WERI-Rb-1 (cell line): ENCODE measurements around the gene ATXN1.

Experiments used
- DNase-seq: peaks from one replicate; pipeline ENCODE4 v3.0.0-alpha.2; 2020
- H3K27ac ChIP-seq: fragments of 250-450 bp; sonication (Bioruptor Pico); 2 replicates; pipeline ENCODE4 v1.5.1; 2020; ENCODE audit warnings: mild to moderate bottlenecking, moderate library complexity
- H3K27me3 ChIP-seq: fragments of 250-450 bp; sonication (Bioruptor Pico); 2 replicates; pipeline ENCODE4 v1.5.1; 2021; ENCODE audit warnings: mild to moderate bottlenecking, low read depth, moderate library complexity; ENCODE audit not compliant: insufficient read depth, severe bottlenecking
- H3K36me3 ChIP-seq: fragments of 250-450 bp; sonication (Bioruptor Pico); 2 replicates; pipeline ENCODE4 v1.5.1; 2020; ENCODE audit warnings: mild to moderate bottlenecking, moderate library complexity
- H3K4me3 ChIP-seq: 2 replicates; pipeline ENCODE4 v1.5.1; 2011; ENCODE audit warnings: low read depth, mild to moderate bottlenecking, control low read depth, low read length
- H3K9me3 ChIP-seq: fragments of 250-450 bp; sonication (Bioruptor Pico); 2 replicates; pipeline ENCODE4 v1.5.1; 2021; ENCODE audit warnings: mild to moderate bottlenecking, moderate library complexity; ENCODE audit not compliant: severe bottlenecking
- TF ChIP-seq, protein P1 (sequence below): IDR thresholded peaks from 2 replicates; pipeline ENCODE4 v1.5.1; 2011; ENCODE audit warnings: low read depth, mild to moderate bottlenecking, control low read depth, inconsistent platforms, low read length

Gene ATXN1

DNA sequence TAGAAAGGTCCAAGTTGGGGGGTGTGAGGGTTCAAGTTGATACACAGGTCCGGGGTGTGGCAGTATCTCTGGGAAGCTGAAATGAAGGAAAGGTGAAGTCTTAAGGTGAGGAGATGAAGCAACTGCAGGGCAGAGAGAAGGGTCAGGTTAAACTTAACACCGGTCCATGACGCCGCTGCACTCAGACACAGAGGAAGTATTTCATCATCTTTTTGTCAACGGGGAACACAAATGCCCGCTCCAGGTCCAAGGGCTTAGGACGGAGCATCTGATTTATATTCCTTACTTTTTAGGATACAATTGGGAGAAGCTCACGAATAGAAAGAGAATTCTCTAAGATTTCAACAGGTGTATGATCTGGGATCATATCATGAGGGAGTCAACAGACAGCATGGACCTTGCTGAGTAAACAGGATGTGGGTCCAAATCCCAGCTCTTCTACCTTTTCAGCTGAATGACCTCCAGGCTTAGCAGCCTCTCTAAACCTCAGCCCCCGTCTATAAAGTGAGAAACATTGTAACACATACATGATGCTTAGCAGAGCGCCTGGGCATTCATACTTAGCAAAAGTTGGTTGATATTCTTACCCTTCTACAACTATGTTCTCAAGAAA, 197.5 kb downstream of the ATXN1 start:
- TF ChIP-seq, protein P1, sequence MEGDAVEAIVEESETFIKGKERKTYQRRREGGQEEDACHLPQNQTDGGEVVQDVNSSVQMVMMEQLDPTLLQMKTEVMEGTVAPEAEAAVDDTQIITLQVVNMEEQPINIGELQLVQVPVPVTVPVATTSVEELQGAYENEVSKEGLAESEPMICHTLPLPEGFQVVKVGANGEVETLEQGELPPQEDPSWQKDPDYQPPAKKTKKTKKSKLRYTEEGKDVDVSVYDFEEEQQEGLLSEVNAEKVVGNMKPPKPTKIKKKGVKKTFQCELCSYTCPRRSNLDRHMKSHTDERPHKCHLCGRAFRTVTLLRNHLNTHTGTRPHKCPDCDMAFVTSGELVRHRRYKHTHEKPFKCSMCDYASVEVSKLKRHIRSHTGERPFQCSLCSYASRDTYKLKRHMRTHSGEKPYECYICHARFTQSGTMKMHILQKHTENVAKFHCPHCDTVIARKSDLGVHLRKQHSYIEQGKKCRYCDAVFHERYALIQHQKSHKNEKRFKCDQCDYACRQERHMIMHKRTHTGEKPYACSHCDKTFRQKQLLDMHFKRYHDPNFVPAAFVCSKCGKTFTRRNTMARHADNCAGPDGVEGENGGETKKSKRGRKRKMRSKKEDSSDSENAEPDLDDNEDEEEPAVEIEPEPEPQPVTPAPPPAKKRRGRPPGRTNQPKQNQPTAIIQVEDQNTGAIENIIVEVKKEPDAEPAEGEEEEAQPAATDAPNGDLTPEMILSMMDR, result no peak
- H3K9me3 ChIP-seq, result no peaks in the 10 kb centered on the region
- H3K27ac ChIP-seq, result no peak overlapping the region
- H3K4me3 ChIP-seq, result no peak overlapping the region
- peaks cover 17% of the 10 kb centered on the region for H3K27me3 ChIP-seq
- DNase-seq, result no peak
- no peaks in the 10 kb centered on the region for H3K36me3 ChIP-seq

DNA sequence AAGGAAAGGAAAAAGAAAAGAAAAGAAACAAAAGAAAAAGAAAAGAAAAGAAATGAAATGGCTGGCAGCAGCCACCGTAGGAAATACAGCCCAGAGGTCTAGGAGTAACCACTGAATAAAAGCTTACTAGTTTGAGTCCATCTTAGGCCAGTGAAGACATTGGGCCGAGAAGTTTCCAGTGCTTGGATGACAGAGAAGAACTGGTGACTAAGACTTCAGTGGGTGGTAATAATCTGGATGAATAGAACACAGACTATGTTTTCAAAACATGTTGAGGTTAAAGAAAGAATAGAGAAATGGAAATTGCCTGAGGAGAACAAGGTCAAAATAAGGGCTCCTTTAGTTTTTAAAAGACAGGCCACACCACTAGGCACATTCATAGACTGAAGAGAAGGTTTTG, 198.8 kb downstream of the ATXN1 start:
- Histone ChIP-seq H3K27ac (no peak overlapping the region), H3K9me3 (no peaks in the 10 kb centered on the region), H3K36me3 (no peaks in the 10 kb centered on the region), H3K4me3 (no peak overlapping the region), H3K27me3 (peaks cover 8% of the 10 kb centered on the region)
- TF ChIP-seq, protein P1, result no peak
- DNase-seq, result no peak

DNA sequence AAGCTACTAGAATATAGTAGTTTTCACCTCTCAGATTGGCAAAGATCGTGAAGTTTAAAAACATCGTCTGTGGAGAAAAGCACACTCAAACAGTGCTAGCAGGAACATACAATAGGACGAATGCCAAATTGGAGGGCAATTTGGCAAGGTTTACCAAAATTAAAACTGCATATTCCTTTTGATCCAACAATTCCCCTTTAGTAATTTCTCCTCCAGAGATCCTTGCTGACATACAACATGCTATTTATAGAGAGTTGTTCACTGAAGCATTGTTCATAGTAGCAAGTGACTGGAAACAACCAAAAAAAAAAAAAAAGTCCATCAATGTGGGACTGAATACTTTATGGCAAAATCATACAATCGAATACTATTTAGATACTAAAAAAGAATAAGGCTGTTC, 202.2 kb downstream of the ATXN1 start:
- no peaks in the 10 kb centered on the region for H3K9me3 ChIP-seq
- DNase-seq, result no peak
- TF ChIP-seq, protein P1, result no peak
- H3K27ac ChIP-seq, result no peak overlapping the region
- no peaks in the 10 kb centered on the region for H3K36me3 ChIP-seq
- peaks cover 2% of the 10 kb centered on the region for H3K27me3 ChIP-seq
- no peak overlapping the region for H3K4me3 ChIP-seq

DNA sequence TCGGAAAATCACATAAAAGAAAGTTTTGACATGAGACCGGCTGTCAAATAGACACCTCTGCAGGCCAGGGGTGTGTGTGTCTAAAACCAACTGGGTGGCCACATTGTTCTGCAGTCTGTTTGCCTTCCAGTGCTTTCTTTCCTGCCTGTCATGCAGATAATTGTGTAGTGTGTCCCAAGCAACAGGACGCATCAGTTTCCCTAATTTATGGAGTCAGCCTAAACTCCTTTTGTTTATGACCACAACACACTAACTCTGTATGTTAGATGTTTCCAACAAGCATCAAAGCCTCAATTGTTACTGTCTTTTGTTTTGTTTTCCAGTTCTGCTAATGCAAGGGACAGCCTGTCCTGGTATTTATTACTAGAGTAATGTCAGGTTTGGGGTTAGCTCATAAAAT, 205.7 kb downstream of the ATXN1 start:
- H3K4me3 ChIP-seq, result no peak overlapping the region
- H3K36me3 ChIP-seq, result no peaks in the 10 kb centered on the region
- no peak overlapping the region for H3K27ac ChIP-seq
- no peaks in the 10 kb centered on the region for H3K9me3 ChIP-seq
- no peak for DNase-seq
- TF ChIP-seq, protein P1, result no peak
- H3K27me3 ChIP-seq, result no peaks in the 10 kb centered on the region

GRCh38 chr6:16553531-16553930, 207.7 kb downstream of the ATXN1 start:
- Histone ChIP-seq H3K4me3 (no peak overlapping the region), H3K27me3 (no peaks in the 10 kb centered on the region), H3K27ac (no peak overlapping the region), H3K9me3 (no peaks in the 10 kb centered on the region), H3K36me3 (no peaks in the 10 kb centered on the region)
- no peak for DNase-seq
- TF ChIP-seq, protein P1, result no peak

DNA sequence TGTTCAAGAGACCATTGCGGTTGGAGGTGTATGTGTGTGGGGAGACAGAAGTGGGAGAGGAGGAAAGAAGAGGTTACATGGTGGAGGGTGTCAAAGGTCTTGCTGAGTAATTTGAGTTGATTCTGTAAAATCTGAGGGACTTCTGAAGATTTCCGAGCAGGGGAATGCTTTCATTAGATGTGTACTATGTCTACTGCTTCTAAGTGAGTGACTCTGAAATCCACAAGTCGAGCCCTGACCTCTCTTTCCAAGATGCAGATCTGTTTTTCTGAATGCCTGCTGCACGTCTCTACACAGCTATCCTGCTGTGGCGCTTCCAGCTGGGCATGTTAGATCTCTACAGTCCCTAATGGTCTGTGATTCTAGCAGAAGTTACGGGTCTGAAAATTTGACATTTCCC, 209.8 kb downstream of the ATXN1 start:
- Histone ChIP-seq H3K27me3 (no peaks in the 10 kb centered on the region), H3K4me3 (no peak overlapping the region), H3K9me3 (no peaks in the 10 kb centered on the region), H3K27ac (no peak overlapping the region), H3K36me3 (no peaks in the 10 kb centered on the region)
- DNase-seq, result no peak
- TF ChIP-seq, protein P1, result no peak
